PFSK-1 (cell line): Measurements from ENCODE around the gene UGT1A10.

Source experiments
- POLR2AphosphoS5 ChIP-seq: IDR thresholded peaks from 2 replicates; pipeline ENCODE4 v1.6.1; 2012; ENCODE audit warnings: low read depth, mild to moderate bottlenecking, control low read depth, low read length, moderate library complexity
- REST ChIP-seq, 2 experiments: IDR thresholded peaks; 2 replicates each; pipeline versions ENCODE4 v1.6.1 to v1.8.0; 2011 to 2012; ENCODE audit warnings: low read depth in 2 of 2, low read length in 2 of 2, control low read depth in 1 of 2, inconsistent platforms in 1 of 2, mild to moderate bottlenecking in 1 of 2, moderate library complexity in 1 of 2; ENCODE audit not compliant: insufficient read depth in 1 of 2
- TAF1 ChIP-seq: IDR thresholded peaks from 2 replicates; pipeline ENCODE4 v1.6.1; 2012; ENCODE audit warnings: low read length, control low read depth, borderline replicate concordance; ENCODE audit not compliant: insufficient read depth

GRCh38 chr2:233822101-233822771 lies 186.0 kb downstream of the UGT1A10 start:
- no peak for TF ChIP-seq REST (IDR thresholded peaks at IDR 0.05; ENCODE audit: insufficient read depth in 1 of 2, low read depth in 2 of 2, low read length in 2 of 2)
- no peak for TF ChIP-seq TAF1
- no peak for TF ChIP-seq POLR2AphosphoS5
